ENCODE data around the gene MMP28.

MMP28 gene, protein sequence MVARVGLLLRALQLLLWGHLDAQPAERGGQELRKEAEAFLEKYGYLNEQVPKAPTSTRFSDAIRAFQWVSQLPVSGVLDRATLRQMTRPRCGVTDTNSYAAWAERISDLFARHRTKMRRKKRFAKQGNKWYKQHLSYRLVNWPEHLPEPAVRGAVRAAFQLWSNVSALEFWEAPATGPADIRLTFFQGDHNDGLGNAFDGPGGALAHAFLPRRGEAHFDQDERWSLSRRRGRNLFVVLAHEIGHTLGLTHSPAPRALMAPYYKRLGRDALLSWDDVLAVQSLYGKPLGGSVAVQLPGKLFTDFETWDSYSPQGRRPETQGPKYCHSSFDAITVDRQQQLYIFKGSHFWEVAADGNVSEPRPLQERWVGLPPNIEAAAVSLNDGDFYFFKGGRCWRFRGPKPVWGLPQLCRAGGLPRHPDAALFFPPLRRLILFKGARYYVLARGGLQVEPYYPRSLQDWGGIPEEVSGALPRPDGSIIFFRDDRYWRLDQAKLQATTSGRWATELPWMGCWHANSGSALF

DNA sequence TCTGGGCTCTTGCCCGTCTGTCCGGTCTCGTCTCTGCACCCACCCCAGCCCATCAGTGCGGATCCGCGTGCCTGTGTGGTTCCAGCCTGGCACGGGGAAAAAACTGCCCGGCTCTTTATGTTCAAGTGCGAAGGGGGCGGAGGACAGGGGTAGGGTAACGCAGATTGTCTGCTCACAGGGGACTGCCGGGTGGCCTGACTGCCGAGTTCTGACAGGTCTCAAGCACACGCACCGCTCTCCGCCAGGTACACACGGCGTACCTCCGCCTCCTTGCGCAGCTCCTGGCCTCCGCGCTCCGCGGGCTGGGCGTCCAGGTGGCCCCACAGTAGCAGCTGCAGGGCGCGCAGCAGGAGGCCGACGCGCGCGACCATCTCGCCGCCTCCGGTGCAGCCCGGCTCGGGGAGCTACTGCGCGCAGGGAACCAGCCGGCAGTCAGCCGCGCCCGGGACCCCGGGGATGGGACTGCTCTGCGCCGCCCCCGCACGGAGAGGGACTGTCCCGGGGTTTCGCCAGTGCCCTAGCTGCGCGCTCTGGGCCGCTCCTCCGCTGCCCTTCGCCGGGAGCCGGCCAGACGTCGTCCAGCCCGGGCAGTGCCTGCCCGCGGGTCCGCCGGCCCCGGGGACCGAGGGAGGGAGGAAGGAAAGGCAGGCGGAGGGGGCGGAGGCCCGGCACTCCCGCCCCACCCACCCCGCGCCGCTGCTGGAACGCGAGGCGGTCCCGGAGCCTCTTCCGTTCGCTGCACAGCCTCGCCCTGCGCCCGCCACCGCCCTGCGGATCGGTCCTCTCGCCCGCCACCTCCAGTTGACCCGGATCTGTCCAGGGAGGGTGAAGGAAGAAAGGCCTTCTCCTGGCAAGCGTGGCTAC lies at the start of gene MMP28:
Gene MMP28, minus strand, starts transcription at position 635 of the 864 bp plus-strand sequence. Its CDS starts 264 bp downstream, at position 371.
- DNase-seq: no peak

- no peak for DNase-seq
Observed at GRCh38 chr17:35844547-35844946, 49.1 kb upstream of the MMP28 start.

GRCh38 chr17:35843698-35844097 lies 48.3 kb upstream of the MMP28 start:
- no peak for DNase-seq

- no peak for DNase-seq
Observed at GRCh38 chr17:35842239-35842638, 46.8 kb upstream of the MMP28 start.

GRCh38 chr17:35841505-35841904 lies 46.1 kb upstream of the MMP28 start:
- no peak for DNase-seq

- no peak for DNase-seq
Observed at GRCh38 chr17:35841101-35841500, 45.7 kb upstream of the MMP28 start.

DNA sequence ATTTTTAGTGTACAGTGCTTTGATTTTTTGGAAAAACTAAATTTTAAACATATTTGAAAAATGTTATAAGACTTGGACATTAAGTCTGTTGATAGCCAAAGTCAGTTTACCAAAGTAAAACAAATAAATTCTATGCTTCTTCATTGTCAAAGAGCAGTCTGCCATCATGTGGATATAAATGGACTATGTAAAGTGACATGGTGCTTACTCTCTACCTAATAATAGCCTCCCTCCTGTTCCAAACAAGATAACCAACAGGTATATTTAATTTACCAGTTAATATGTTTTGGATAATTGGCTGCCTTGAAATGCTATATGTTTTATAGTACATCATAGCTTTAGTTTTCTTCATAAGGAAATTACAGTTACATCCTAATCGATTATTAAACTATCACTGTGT lies 29.8 kb upstream of the MMP28 start:
- no peak for DNase-seq

- no peak for DNase-seq
Observed at GRCh38 chr17:35821308-35821707, 25.9 kb upstream of the MMP28 start.

DNA sequence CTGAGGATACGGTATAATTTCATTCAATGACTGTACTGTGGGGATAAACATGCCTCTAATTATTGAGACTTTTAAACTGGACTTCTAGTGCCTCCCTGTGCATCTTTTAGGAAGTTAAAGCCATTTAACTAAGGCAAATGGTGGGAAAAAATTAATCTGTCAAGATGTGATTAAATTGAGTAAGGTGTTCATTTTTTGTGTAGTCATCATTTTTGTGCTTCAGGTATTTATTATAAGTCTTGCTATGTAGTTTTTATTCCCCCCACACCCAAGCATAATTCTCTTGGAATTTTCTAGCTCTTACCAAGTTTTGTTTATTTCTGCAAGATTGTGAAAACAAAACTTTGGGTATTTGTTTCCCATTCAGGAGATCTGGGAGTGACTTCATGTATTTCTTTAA lies 24.0 kb upstream of the MMP28 start:
- no peak for DNase-seq

DNA sequence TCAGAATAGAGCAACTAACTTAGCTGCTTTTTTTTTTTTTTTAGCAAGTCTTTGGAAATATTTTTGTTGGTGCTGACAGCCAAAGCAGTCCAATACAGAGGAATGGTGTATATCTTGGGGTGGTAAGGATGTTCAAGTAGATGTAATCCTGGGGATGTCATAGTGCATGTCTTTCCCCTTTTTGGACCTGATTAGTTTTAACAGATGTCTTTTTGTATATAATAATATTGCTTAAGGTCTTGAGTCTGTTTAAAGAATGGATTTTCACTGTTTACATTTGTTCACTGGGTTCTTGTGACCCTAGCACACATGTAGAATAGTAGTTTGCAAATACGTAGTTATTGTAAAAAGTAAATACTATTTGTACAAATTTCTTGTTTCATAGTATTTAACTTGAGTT lies 21.8 kb upstream of the MMP28 start:
- no peak for DNase-seq

GRCh38 chr17:35816723-35817122 lies 21.3 kb upstream of the MMP28 start:
- DNase-seq: no peak

DNA sequence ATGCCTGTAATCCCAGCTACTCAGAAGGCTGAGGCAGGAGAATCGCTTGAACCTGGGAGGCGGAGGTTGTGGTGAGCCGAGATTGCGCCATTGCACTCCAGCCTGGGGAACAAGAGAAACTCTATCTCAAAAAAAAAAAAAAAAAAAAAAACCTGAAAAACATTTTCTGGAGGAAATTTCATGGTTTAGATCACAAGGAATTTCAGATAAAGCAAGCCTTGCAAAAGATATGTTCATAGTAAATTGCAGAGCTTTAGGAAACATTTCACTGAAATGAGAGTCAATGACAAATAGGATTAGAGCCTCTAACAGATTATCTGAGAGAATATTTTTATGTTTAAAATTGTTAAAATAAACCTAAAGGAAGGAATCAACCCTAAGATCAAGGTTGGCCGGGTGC lies 17.0 kb upstream of the MMP28 start:
- no peak for DNase-seq

- DNase-seq: no peak
Observed at GRCh38 chr17:35811759-35812158, 16.3 kb upstream of the MMP28 start.

GRCh38 chr17:35809855-35810461 lies 14.5 kb upstream of the MMP28 start:
- DNase-seq: no peak

GRCh38 chr17:35808962-35809854 lies 13.8 kb upstream of the MMP28 start, which contains the start of gene TAF15:
Gene TAF15 (plus strand): TSS chr17:35809484. CDS start chr17:35809570, 86 bp downstream.
- DNase-seq: peak; percentile 83 to 95

- no peak for DNase-seq
Observed at GRCh38 chr17:35808240-35808961, 13.0 kb upstream of the MMP28 start.

- no peak for DNase-seq
Observed at GRCh38 chr17:35807371-35808144, 12.1 kb upstream of the MMP28 start.

- DNase-seq: no peak
Observed at GRCh38 chr17:35804658-35805192, 9.3 kb upstream of the MMP28 start.

GRCh38 chr17:35801583-35802224 lies 6.3 kb upstream of the MMP28 start:
- DNase-seq: peak in 1 of 2 experiments; percentile 59

GRCh38 chr17:35799942-35800341 lies 4.5 kb upstream of the MMP28 start:
- peak; percentile 93 to 95 for DNase-seq
